Measurements from ENCODE around the gene POLD3. TPM values are rescaled to one million over a fixed set of nuclear protein-coding genes. Genes with fewer than 3 reads are reported as not detected.

The POLD3 gene
- total RNA-seq, 1 donor from 2014 or later, result 6.2 TPM

GRCh38 chr11:74663315-74663714 is 70.9 kb downstream of the POLD3 start:
- no peak overlapping the region for H3K4me3 ChIP-seq
- H3K27me3 ChIP-seq (ENCODE audit: low read depth), result no peaks in the 10 kb centered on the region
- peaks cover 5% of the 10 kb centered on the region for H3K9me3 ChIP-seq (replicated peaks)
- no peak for TF ChIP-seq CTCF (IDR thresholded peaks at IDR 0.05; ENCODE audit: borderline replicate concordance)
- intact Hi-C loops (cut with micrococcal nuclease), result no loop called here
- no peaks in the 10 kb centered on the region for H3K4me1 ChIP-seq
- H3K27ac ChIP-seq (replicated peaks), result no peak overlapping the region
- no peak for DNase-seq
- no peaks in the 10 kb centered on the region for H3K36me3 ChIP-seq

- TF ChIP-seq CTCF (IDR thresholded peaks at IDR 0.05; ENCODE audit: borderline replicate concordance), result no peak
- peak; percentile 44 for DNase-seq
- peaks cover 18% of the 10 kb centered on the region for H3K4me1 ChIP-seq
- peak overlapping the region; percentile 63 for H3K27ac ChIP-seq (replicated peaks)
- H3K9me3 ChIP-seq (replicated peaks), result no peaks in the 10 kb centered on the region
- H3K36me3 ChIP-seq, result no peaks in the 10 kb centered on the region
- H3K27me3 ChIP-seq (ENCODE audit: low read depth), result no peaks in the 10 kb centered on the region
- intact Hi-C loops (cut with micrococcal nuclease), result no loop called here
- H3K4me3 ChIP-seq, result no peak overlapping the region
Observed at GRCh38 chr11:74669211-74670160, 77.1 kb downstream of the POLD3 start.

- H3K4me3 ChIP-seq, result no peak overlapping the region
- no peaks in the 10 kb centered on the region for H3K27me3 ChIP-seq (ENCODE audit: low read depth)
- intact Hi-C loops (cut with micrococcal nuclease), result no loop called here
- H3K9me3 ChIP-seq (replicated peaks), result no peaks in the 10 kb centered on the region
- H3K27ac ChIP-seq (replicated peaks), result peak overlapping the region; percentile 63
- no peak for TF ChIP-seq CTCF (IDR thresholded peaks at IDR 0.05; ENCODE audit: borderline replicate concordance)
- no peaks in the 10 kb centered on the region for H3K36me3 ChIP-seq
- H3K4me1 ChIP-seq, result peaks cover 18% of the 10 kb centered on the region
- no peak for DNase-seq
Observed at GRCh38 chr11:74670171-74670570, 77.8 kb downstream of the POLD3 start.

GRCh38 chr11:74671520-74672196 is 79.3 kb downstream of the POLD3 start:
- no peak for TF ChIP-seq CTCF (IDR thresholded peaks at IDR 0.05; ENCODE audit: borderline replicate concordance)
- no peak for DNase-seq
- intact Hi-C loops (cut with micrococcal nuclease), result no loop called here

GRCh38 chr11:74672332-74672955 is 80.1 kb downstream of the POLD3 start:
- peaks cover 25% of the 10 kb centered on the region for H3K4me1 ChIP-seq
- no peaks in the 10 kb centered on the region for H3K27me3 ChIP-seq (ENCODE audit: low read depth)
- intact Hi-C loops (cut with micrococcal nuclease), result no loop called here
- H3K9me3 ChIP-seq (replicated peaks), result no peaks in the 10 kb centered on the region
- no peak overlapping the region for H3K4me3 ChIP-seq
- no peaks in the 10 kb centered on the region for H3K36me3 ChIP-seq
- H3K27ac ChIP-seq (replicated peaks), result peak overlapping the region; percentile 80
- DNase-seq, result no peak
- no peak for TF ChIP-seq CTCF (IDR thresholded peaks at IDR 0.05; ENCODE audit: borderline replicate concordance)

More at GRCh38 chr11:74671520-74672196, 79.3 kb downstream of the POLD3 start:
- H3K27me3 ChIP-seq (ENCODE audit: low read depth), result no peaks in the 10 kb centered on the region
- no peaks in the 10 kb centered on the region for H3K9me3 ChIP-seq (replicated peaks)
- H3K4me3 ChIP-seq, result no peak overlapping the region
- peak overlapping the region; percentile 80 for H3K27ac ChIP-seq (replicated peaks)
- peaks cover 22% of the 10 kb centered on the region for H3K4me1 ChIP-seq
- no peaks in the 10 kb centered on the region for H3K36me3 ChIP-seq
